Neural cell (in vitro differentiated cells): ENCODE results near the gene DCHS2. TPM values are rescaled to one million over a fixed set of nuclear protein-coding genes. Genes with fewer than 3 reads are reported as not detected.

Experiments
- H2AFZ ChIP-seq: fragments of 200-600, 300-800 bp; sonication (generic), shearing (Covaris generic); 2 replicates; pipeline ENCODE4 v1.6.0; 2014; ENCODE audit warnings: low read depth, mild to moderate bottlenecking, antibody characterized with exemption, low read length, moderate library complexity
- H3F3A ChIP-seq: fragments of 200-600 bp; shearing (Covaris generic); 2 replicates; pipeline ENCODE4 v1.6.1; 2016; ENCODE audit warnings: mild to moderate bottlenecking, moderate library complexity, mixed read lengths, antibody characterized with exemption, low read length; ENCODE audit not compliant: insufficient read depth, poor library complexity, severe bottlenecking
- H3K27ac ChIP-seq: fragments of 200-600, 300-800 bp; sonication (generic), shearing (Covaris generic); 2 replicates; pipeline ENCODE4 v1.5.1; 2014; ENCODE audit warnings: mild to moderate bottlenecking, low read length, moderate library complexity
- H3K27me3 ChIP-seq: fragments of 300-800, 200-600 bp; sonication (generic), shearing (Covaris generic); 2 replicates; pipeline ENCODE4 v1.6.0; 2014; ENCODE audit warnings: mild to moderate bottlenecking, low read depth, low read length, moderate library complexity; ENCODE audit not compliant: insufficient read depth
- H3K36me3 ChIP-seq: fragments of 300-800, 200-600 bp; sonication (generic), shearing (Covaris generic); 2 replicates; pipeline ENCODE4 v1.5.1; 2014; ENCODE audit warnings: mild to moderate bottlenecking, antibody characterized with exemption, low read length, moderate library complexity; ENCODE audit not compliant: insufficient read depth
- H3K4me2 ChIP-seq: fragments of 300-800, 200-600 bp; sonication (generic), shearing (Covaris generic); 2 replicates; pipeline ENCODE4 v1.6.0; 2014; ENCODE audit warnings: mild to moderate bottlenecking, low read length
- H3K4me3 ChIP-seq: fragments of 300-800, 200-600 bp; sonication (generic), shearing (Covaris generic); 2 replicates; pipeline ENCODE4 v1.5.1; 2014; ENCODE audit warnings: mild to moderate bottlenecking, low read length, moderate library complexity
- H3K79me2 ChIP-seq: fragments of 200-600 bp; shearing (Covaris generic); replicated peaks from 2 replicates; pipeline ENCODE4 v1.6.0; 2014; ENCODE audit warnings: mild to moderate bottlenecking, low read length, moderate library complexity; ENCODE audit not compliant: insufficient read depth
- H3K9ac ChIP-seq: fragments of 300-800, 200-600 bp; sonication (generic), shearing (Covaris generic); 2 replicates; pipeline ENCODE4 v1.6.1; 2016; ENCODE audit warnings: mild to moderate bottlenecking, low read length, mixed read lengths
- H3K9me2 ChIP-seq: fragments of 200-600 bp; shearing (Covaris generic); 2 replicates; pipeline ENCODE4 v1.6.1; 2016; ENCODE audit warnings: mild to moderate bottlenecking, low read length, mixed read lengths; ENCODE audit not compliant: insufficient read depth
- H3K9me3 ChIP-seq: fragments of 200-600, 300-800 bp; sonication (generic), shearing (Covaris generic); 2 replicates; pipeline ENCODE4 v1.6.1; 2016; ENCODE audit warnings: mild to moderate bottlenecking, mixed run types, low read length, moderate library complexity, mixed read lengths
- H4K20me1 ChIP-seq: fragments of 200-600 bp; shearing (Covaris generic); 2 replicates; pipeline ENCODE4 v1.6.1; 2016; ENCODE audit warnings: mild to moderate bottlenecking, mixed run types; ENCODE audit not compliant: insufficient read depth
- EZH2 ChIP-seq: fragments of 200-600, 300-800 bp; shearing (Covaris generic), sonication (generic); IDR thresholded peaks from 2 replicates; pipeline ENCODE4 v1.6.1; 2014; ENCODE audit warnings: antibody characterized with exemption, low read length, borderline replicate concordance, mild to moderate bottlenecking; ENCODE audit not compliant: insufficient read depth, poor library complexity, severe bottlenecking
- MXI1 ChIP-seq: fragments of 450-650 bp; conservative IDR thresholded peaks from 2 replicates; pipeline ENCODE4 v1.6.1; 2014; ENCODE audit warnings: antibody characterized with exemption, mild to moderate bottlenecking; ENCODE audit not compliant: poor library complexity, severe bottlenecking
- POLR2AphosphoS5 ChIP-seq: IDR thresholded peaks from 2 replicates; pipeline ENCODE4 v1.6.1; 2012
- RAD21 ChIP-seq: fragments of 450-650 bp; conservative IDR thresholded peaks from 2 replicates; pipeline ENCODE4 v1.6.1; 2014; ENCODE audit warnings: antibody characterized with exemption, mild to moderate bottlenecking, moderate library complexity
- REST ChIP-seq: IDR thresholded peaks from 2 replicates; pipeline ENCODE4 v1.6.1; 2012; ENCODE audit warnings: borderline replicate concordance
- SMC3 ChIP-seq: fragments of 450-650 bp; conservative IDR thresholded peaks from 2 replicates; pipeline ENCODE4 v1.6.1; 2014; ENCODE audit warnings: antibody characterized with exemption, mild to moderate bottlenecking, moderate library complexity; ENCODE audit not compliant: poor library complexity
- TAF1 ChIP-seq: IDR thresholded peaks from 2 replicates; pipeline ENCODE4 v1.6.1; 2012; ENCODE audit warnings: low read depth
- polyA plus RNA-seq: library from polyadenylated mRNA; depleted of rRNA; stranded (reverse); fragments of >200 nt; gene quantifications from 2 replicates; pipeline ENCODE4 v1.2.3, GENCODE V29; 2014

Gene DCHS2
- polyA plus RNA-seq, 1 donor from 2014 or later, result 1.6 TPM

DNA sequence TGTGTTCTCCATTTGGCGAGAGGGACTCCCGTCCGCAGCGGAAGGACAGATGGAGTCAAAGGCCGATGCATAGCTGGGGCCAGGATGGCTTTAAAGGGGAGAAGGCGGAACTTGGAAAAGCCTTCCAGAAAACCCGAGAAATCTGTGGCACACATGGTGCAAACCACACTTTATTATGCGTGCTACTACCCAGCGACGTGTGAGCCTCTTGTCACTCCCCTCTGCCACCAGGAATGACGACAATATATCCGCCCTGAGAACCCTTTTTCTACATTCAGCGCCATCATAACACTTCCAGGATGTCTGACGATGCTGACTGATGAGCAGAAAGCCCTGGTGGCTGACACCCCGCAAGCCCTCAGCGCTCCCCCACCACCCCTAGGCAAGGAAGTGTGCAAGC lies 689 bp upstream of the DCHS2 start:
- Histone ChIP-seq H4K20me1 (no peaks in the 10 kb centered on the region), H3K27ac (no peak overlapping the region), H3K79me2 (no peaks in the 10 kb centered on the region), H2AFZ (peak overlapping the region; percentile 89), H3K9me3 (no peaks in the 10 kb centered on the region), H3K9me2 (no peaks in the 10 kb centered on the region), H3K36me3 (no peaks in the 10 kb centered on the region), H3F3A (no peaks in the 10 kb centered on the region), H3K4me2 (peak overlapping the region; percentile 58), H3K4me3 (peak overlapping the region; percentile 85), H3K27me3 (peaks cover 40% of the 10 kb centered on the region), H3K9ac (peak overlapping the region; percentile 59)
- no peak for TF ChIP-seq REST

DNA sequence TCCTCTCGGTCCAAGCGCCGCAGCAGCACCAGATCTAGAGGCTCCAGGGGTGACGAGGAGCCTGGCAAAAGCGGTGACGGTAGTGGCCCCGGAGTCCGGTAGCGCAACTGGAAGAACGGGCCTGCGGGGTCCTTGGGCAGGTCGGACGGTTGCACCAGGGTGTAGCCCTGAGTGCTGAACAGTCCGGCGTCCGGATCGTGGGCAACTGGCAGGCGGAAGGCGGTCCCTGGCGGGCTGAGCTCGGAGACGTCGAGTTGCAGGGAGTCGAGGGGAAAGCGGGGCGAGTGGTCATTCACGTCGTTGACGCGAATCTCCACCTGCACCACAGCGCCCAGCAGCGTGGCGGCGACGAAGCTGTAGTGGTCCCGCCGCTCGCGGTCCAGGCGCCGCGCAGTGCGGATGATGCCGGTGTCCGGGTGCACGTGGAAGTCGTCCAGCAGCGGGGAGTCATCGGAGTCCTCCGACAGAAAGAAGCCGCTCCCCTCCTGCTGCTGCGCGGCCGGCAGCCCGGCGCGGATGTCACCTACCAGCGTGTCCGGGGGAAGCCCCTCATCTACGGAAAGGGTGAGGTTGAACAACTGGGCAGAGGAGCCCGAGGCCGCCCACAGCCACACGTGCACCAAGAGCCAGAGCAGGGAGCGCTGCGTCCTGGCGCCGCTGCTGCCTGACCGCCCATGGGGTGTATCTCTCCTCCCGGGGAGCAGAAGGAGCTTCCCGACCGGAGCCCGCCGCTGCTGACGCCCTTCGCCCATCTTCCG lies 837 bp downstream of the DCHS2 start:
- Histone ChIP-seq H3K36me3 (no peaks in the 10 kb centered on the region), H4K20me1 (no peaks in the 10 kb centered on the region), H3K9me2 (no peaks in the 10 kb centered on the region), H3K4me3 (peak overlapping the region; percentile 85), H2AFZ (peak overlapping the region; percentile 89), H3K9ac (peak overlapping the region; percentile 59), H3K4me2 (peak overlapping the region; percentile 80), H3K9me3 (no peaks in the 10 kb centered on the region), H3K79me2 (no peaks in the 10 kb centered on the region), H3F3A (no peaks in the 10 kb centered on the region), H3K27ac (peak overlapping the region; percentile 5), H3K27me3 (peaks cover 40% of the 10 kb centered on the region)
- TF ChIP-seq POLR2AphosphoS5, result peak; percentile 7
- TF ChIP-seq TAF1, result no peak

DNA sequence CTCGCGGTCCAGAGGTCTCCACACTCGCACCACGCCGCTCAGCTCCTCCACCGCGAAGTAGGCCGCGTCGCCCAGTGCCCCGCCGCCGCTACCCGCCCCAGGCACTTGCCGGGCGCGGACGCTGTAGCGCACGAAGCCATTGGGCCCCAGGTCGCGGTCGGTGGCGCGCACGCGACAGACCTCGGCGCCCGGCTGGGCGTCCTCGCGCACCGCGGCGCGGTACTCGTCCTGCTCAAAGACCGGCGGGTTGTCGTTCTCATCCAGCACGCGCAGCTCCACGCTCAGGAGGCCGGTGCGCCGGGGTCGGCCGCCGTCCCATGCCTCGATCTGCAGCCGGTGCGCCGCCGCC lies 1.4 kb downstream of the DCHS2 start:
- Histone ChIP-seq H3K4me3 (peak overlapping the region; percentile 85), H3K9me3 (no peaks in the 10 kb centered on the region), H3K27me3 (peaks cover 40% of the 10 kb centered on the region), H4K20me1 (no peaks in the 10 kb centered on the region), H3K36me3 (no peaks in the 10 kb centered on the region), H3K9ac (no peak overlapping the region), H3K27ac (no peak overlapping the region), H3K9me2 (no peaks in the 10 kb centered on the region), H3K79me2 (no peaks in the 10 kb centered on the region), H3K4me2 (no peak overlapping the region), H2AFZ (no peak overlapping the region), H3F3A (no peaks in the 10 kb centered on the region)
- no peak for TF ChIP-seq SMC3
- TF ChIP-seq RAD21, result no peak
- no peak for TF ChIP-seq EZH2
- no peak for TF ChIP-seq MXI1
